GM23338 (cell line): ENCODE data around the gene SRMS. TPM values are rescaled to one million over a fixed set of nuclear protein-coding genes. Genes with fewer than 3 reads are reported as not detected.

ENCODE experiments used
- ATAC-seq: fragments of 200-7000 bp; cut with Tn5 transposase; 3 replicates; pipeline ENCODE4 v1.9.1; 2020
- DNase-seq: peaks from one replicate; pipeline ENCODE4 v3.0.0-alpha.2; 2015; ENCODE audit warnings: low spot score
- H2AFZ ChIP-seq: fragments of 200-600 bp; sonication (generic); 2 replicates; pipeline ENCODE4 v1.8.0; 2016; ENCODE audit warnings: antibody characterized with exemption, mild to moderate bottlenecking, moderate library complexity
- H3F3A ChIP-seq: fragments of 200-600 bp; sonication (generic); replicated peaks from 2 replicates; pipeline ENCODE4 v1.8.0; 2017; ENCODE audit warnings: antibody characterized with exemption, mixed run types, low read depth
- H3K27ac ChIP-seq: fragments of 200-600 bp; sonication (generic); 2 replicates; pipeline ENCODE4 v1.6.1; 2016; ENCODE audit warnings: low read depth
- H3K27me3 ChIP-seq: fragments of 200-600 bp; sonication (generic); 2 replicates; pipeline ENCODE4 v1.8.0; 2016; ENCODE audit warnings: mild to moderate bottlenecking, mixed run types, moderate library complexity; ENCODE audit not compliant: insufficient read depth
- H3K36me3 ChIP-seq: fragments of 200-600 bp; sonication (generic); 2 replicates; pipeline ENCODE4 v1.8.0; 2016; ENCODE audit warnings: mild to moderate bottlenecking; ENCODE audit not compliant: insufficient read depth
- H3K4me1 ChIP-seq: fragments of 200-600 bp; sonication (generic); 2 replicates; pipeline ENCODE4 v1.8.0; 2016; ENCODE audit warnings: mild to moderate bottlenecking, moderate library complexity; ENCODE audit not compliant: insufficient read depth
- H3K4me2 ChIP-seq: fragments of 200-600 bp; sonication (generic); 2 replicates; pipeline ENCODE4 v1.7.1; 2017; ENCODE audit warnings: mixed run types
- H3K4me3 ChIP-seq: fragments of 200-600 bp; sonication (generic); 2 replicates; pipeline ENCODE4 v1.6.1; 2016; ENCODE audit warnings: mixed run types
- H3K79me2 ChIP-seq: fragments of 200-600 bp; sonication (generic); replicated peaks from 2 replicates; pipeline ENCODE4 v1.8.0; 2017; ENCODE audit warnings: mild to moderate bottlenecking; ENCODE audit not compliant: insufficient read depth
- H3K9me2 ChIP-seq: fragments of 200-600 bp; sonication (generic); 2 replicates; pipeline ENCODE4 v1.8.0; 2017; ENCODE audit not compliant: insufficient read depth
- H4K20me1 ChIP-seq: fragments of 200-600 bp; sonication (generic); replicated peaks from 2 replicates; pipeline ENCODE4 v1.8.0; 2017; ENCODE audit warnings: mild to moderate bottlenecking; ENCODE audit not compliant: insufficient read depth
- H3K27ac Mint-ChIP-seq: 2 replicates; pipeline ENCODE4 v1.8.0; 2020; ENCODE audit warnings: inconsistent platforms, mild to moderate bottlenecking, moderate library complexity, mixed read lengths
- H3K27me3 Mint-ChIP-seq: 3 replicates; pipeline ENCODE4 v1.8.0; 2022; ENCODE audit warnings: low read depth, mild to moderate bottlenecking, moderate library complexity, mixed read lengths, inconsistent platforms; ENCODE audit not compliant: insufficient read depth, poor library complexity
- H3K36me3 Mint-ChIP-seq: 3 replicates; pipeline ENCODE4 v1.8.0; 2021; ENCODE audit warnings: low read depth, mild to moderate bottlenecking, inconsistent platforms, moderate library complexity, mixed read lengths
- H3K4me1 Mint-ChIP-seq: 3 replicates; pipeline ENCODE4 v1.8.0; 2020; ENCODE audit warnings: mild to moderate bottlenecking, inconsistent platforms, mixed read lengths
- H3K4me3 Mint-ChIP-seq: 3 replicates; pipeline ENCODE4 v1.8.0; 2021; ENCODE audit warnings: moderate library complexity, mild to moderate bottlenecking, inconsistent platforms, mixed read lengths
- H3K9me3 Mint-ChIP-seq: 3 replicates; pipeline ENCODE4 v1.8.0; 2020; ENCODE audit warnings: moderate library complexity, mild to moderate bottlenecking, inconsistent platforms, mixed read lengths
- CREB1 ChIP-seq: fragments of 250-450 bp; sonication (Bioruptor Pico); IDR thresholded peaks from 2 replicates; pipeline ENCODE4 v1.5.0; 2020; ENCODE audit warnings: low read depth, mild to moderate bottlenecking, moderate library complexity
- EZH2 ChIP-seq: fragments of 200-600 bp; sonication (generic); IDR thresholded peaks from one replicate; pipeline ENCODE4 v1.8.0; 2017; ENCODE audit warnings: antibody characterized with exemption, mild to moderate bottlenecking, low read depth; ENCODE audit not compliant: unreplicated experiment
- JUNB ChIP-seq: IDR thresholded peaks from one replicate; pipeline ENCODE4 v1.6.1; 2016; ENCODE audit warnings: antibody characterized with exemption; ENCODE audit not compliant: unreplicated experiment
- NANOG ChIP-seq: IDR thresholded peaks from 2 replicates; pipeline ENCODE4 v1.6.1; 2016; ENCODE audit warnings: antibody characterized with exemption, borderline replicate concordance
- POLR2AphosphoS5 ChIP-seq: IDR thresholded peaks from 2 replicates; pipeline ENCODE4 v1.6.1; 2016; ENCODE audit warnings: antibody characterized with exemption, low read depth
- STAT1 ChIP-seq: IDR thresholded peaks from one replicate; pipeline ENCODE4 v1.6.1; 2016; ENCODE audit warnings: antibody characterized with exemption; ENCODE audit not compliant: unreplicated experiment
- polyA plus RNA-seq: library from polyadenylated mRNA; unstranded; fragments of >200 nt; fragmentation: Nextera tagmentation; extraction: Ambion mirVana; gene quantifications from 2 replicates; pipeline ENCODE4 v1.2.1, GENCODE V29; 2016
- total RNA-seq: library from RNA; depleted of rRNA; stranded (reverse); fragments of >200 nt; shearing (Covaris generic); gene quantifications from 2 replicates; pipeline ENCODE4 v1.2.3, GENCODE V29; 2014
- TF ChIP-seq, protein P1 (sequence below): IDR thresholded peaks from 2 replicates; pipeline ENCODE4 v1.6.1; 2016; ENCODE audit warnings: antibody characterized with exemption
- TF ChIP-seq, protein P2 (sequence below): fragments of 250-450 bp; sonication (Bioruptor Pico); IDR thresholded peaks from 2 replicates; pipeline ENCODE4 v1.5.0; 2020; ENCODE audit warnings: mild to moderate bottlenecking, moderate library complexity
- TF ChIP-seq, protein P3 (sequence below): IDR thresholded peaks from one replicate; pipeline ENCODE4 v1.6.1; 2018; ENCODE audit warnings: antibody characterized with exemption; ENCODE audit not compliant: unreplicated experiment

SRMS gene
- total and polyA plus RNA-seq, 2 experiments from 2014 or later, result 0.23 to 0.59 TPM

- Mint-ChIP-seq H3K27me3 (peaks cover 6% of the 10 kb centered on the region), H3K27ac (no peak overlapping the region), H3K4me1 (peaks cover 5% of the 10 kb centered on the region; the same call in 2 of the 3 replicates), H3K36me3 (no peaks in the 10 kb centered on the region), H3K4me3 (no peak overlapping the region), H3K9me3 (no peaks in the 10 kb centered on the region)
- Histone ChIP-seq H4K20me1 (no peaks in the 10 kb centered on the region), H3K4me3 (no peak overlapping the region), H3F3A (peaks cover 7% of the 10 kb centered on the region; the same call in 1 of the 2 replicates), H3K36me3 (no peaks in the 10 kb centered on the region), H3K27ac (no peak overlapping the region), H3K4me1 (no peaks in the 10 kb centered on the region), H3K27me3 (no peaks in the 10 kb centered on the region), H3K4me2 (no peak overlapping the region), H2AFZ (no peak overlapping the region), H3K79me2 (no peaks in the 10 kb centered on the region), H3K9me2 (no peaks in the 10 kb centered on the region)
- ATAC-seq (no peak), DNase-seq (no peak)
- TF ChIP-seq POLR2AphosphoS5 (no peak), EZH2 (no peak)
These were observed 15.0 kb downstream of the SRMS start for GRCh38 chr20:63532449-63532971.

GRCh38 chr20:63531686-63532448, 15.7 kb downstream of the SRMS start:
- no peak overlapping the region for H3K4me3 Mint-ChIP-seq
- H3K36me3 Mint-ChIP-seq, result no peaks in the 10 kb centered on the region
- no peaks in the 10 kb centered on the region for H3K36me3 ChIP-seq
- H3F3A ChIP-seq, result peaks cover 7% of the 10 kb centered on the region; the same call in 1 of the 2 replicates
- DNase-seq, result no peak
- H3K27ac Mint-ChIP-seq, result no peak overlapping the region
- no peak for ATAC-seq
- H3K4me1 Mint-ChIP-seq, result peaks cover 5% of the 10 kb centered on the region; the same call in 2 of the 3 replicates
- no peak overlapping the region for H3K27ac ChIP-seq
- TF ChIP-seq, protein P1, sequence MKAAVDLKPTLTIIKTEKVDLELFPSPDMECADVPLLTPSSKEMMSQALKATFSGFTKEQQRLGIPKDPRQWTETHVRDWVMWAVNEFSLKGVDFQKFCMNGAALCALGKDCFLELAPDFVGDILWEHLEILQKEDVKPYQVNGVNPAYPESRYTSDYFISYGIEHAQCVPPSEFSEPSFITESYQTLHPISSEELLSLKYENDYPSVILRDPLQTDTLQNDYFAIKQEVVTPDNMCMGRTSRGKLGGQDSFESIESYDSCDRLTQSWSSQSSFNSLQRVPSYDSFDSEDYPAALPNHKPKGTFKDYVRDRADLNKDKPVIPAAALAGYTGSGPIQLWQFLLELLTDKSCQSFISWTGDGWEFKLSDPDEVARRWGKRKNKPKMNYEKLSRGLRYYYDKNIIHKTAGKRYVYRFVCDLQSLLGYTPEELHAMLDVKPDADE, result no peak
- no peak for TF ChIP-seq CREB1 (CRISPR knock-in tag)
- TF ChIP-seq, protein P2, sequence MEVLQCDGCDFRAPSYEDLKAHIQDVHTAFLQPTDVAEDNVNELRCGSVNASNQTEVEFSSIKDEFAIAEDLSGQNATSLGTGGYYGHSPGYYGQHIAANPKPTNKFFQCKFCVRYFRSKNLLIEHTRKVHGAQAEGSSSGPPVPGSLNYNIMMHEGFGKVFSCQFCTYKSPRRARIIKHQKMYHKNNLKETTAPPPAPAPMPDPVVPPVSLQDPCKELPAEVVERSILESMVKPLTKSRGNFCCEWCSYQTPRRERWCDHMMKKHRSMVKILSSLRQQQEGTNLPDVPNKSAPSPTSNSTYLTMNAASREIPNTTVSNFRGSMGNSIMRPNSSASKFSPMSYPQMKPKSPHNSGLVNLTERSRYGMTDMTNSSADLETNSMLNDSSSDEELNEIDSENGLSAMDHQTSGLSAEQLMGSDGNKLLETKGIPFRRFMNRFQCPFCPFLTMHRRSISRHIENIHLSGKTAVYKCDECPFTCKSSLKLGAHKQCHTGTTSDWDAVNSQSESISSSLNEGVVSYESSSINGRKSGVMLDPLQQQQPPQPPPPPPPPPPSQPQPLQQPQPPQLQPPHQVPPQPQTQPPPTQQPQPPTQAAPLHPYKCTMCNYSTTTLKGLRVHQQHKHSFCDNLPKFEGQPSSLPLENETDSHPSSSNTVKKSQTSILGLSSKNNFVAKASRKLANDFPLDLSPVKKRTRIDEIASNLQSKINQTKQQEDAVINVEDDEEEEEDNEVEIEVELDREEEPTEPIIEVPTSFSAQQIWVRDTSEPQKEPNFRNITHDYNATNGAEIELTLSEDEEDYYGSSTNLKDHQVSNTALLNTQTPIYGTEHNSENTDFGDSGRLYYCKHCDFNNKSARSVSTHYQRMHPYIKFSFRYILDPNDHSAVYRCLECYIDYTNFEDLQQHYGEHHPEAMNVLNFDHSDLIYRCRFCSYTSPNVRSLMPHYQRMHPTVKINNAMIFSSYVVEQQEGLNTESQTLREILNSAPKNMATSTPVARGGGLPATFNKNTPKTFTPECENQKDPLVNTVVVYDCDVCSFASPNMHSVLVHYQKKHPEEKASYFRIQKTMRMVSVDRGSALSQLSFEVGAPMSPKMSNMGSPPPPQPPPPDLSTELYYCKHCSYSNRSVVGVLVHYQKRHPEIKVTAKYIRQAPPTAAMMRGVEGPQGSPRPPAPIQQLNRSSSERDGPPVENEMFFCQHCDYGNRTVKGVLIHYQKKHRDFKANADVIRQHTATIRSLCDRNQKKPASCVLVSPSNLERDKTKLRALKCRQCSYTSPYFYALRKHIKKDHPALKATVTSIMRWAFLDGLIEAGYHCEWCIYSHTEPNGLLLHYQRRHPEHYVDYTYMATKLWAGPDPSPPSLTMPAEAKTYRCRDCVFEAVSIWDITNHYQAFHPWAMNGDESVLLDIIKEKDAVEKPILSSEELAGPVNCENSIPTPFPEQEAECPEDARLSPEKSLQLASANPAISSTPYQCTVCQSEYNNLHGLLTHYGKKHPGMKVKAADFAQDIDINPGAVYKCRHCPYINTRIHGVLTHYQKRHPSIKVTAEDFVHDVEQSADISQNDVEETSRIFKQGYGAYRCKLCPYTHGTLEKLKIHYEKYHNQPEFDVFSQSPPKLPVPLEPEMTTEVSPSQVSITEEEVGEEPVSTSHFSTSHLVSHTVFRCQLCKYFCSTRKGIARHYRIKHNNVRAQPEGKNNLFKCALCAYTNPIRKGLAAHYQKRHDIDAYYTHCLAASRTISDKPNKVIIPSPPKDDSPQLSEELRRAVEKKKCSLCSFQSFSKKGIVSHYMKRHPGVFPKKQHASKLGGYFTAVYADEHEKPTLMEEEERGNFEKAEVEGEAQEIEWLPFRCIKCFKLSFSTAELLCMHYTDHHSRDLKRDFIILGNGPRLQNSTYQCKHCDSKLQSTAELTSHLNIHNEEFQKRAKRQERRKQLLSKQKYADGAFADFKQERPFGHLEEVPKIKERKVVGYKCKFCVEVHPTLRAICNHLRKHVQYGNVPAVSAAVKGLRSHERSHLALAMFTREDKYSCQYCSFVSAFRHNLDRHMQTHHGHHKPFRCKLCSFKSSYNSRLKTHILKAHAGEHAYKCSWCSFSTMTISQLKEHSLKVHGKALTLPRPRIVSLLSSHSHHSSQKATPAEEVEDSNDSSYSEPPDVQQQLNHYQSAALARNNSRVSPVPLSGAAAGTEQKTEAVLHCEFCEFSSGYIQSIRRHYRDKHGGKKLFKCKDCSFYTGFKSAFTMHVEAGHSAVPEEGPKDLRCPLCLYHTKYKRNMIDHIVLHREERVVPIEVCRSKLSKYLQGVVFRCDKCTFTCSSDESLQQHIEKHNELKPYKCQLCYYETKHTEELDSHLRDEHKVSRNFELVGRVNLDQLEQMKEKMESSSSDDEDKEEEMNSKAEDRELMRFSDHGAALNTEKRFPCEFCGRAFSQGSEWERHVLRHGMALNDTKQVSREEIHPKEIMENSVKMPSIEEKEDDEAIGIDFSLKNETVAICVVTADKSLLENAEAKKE (CRISPR knock-in tag), result no peak
- no peak for TF ChIP-seq JUNB
- TF ChIP-seq, protein P3, sequence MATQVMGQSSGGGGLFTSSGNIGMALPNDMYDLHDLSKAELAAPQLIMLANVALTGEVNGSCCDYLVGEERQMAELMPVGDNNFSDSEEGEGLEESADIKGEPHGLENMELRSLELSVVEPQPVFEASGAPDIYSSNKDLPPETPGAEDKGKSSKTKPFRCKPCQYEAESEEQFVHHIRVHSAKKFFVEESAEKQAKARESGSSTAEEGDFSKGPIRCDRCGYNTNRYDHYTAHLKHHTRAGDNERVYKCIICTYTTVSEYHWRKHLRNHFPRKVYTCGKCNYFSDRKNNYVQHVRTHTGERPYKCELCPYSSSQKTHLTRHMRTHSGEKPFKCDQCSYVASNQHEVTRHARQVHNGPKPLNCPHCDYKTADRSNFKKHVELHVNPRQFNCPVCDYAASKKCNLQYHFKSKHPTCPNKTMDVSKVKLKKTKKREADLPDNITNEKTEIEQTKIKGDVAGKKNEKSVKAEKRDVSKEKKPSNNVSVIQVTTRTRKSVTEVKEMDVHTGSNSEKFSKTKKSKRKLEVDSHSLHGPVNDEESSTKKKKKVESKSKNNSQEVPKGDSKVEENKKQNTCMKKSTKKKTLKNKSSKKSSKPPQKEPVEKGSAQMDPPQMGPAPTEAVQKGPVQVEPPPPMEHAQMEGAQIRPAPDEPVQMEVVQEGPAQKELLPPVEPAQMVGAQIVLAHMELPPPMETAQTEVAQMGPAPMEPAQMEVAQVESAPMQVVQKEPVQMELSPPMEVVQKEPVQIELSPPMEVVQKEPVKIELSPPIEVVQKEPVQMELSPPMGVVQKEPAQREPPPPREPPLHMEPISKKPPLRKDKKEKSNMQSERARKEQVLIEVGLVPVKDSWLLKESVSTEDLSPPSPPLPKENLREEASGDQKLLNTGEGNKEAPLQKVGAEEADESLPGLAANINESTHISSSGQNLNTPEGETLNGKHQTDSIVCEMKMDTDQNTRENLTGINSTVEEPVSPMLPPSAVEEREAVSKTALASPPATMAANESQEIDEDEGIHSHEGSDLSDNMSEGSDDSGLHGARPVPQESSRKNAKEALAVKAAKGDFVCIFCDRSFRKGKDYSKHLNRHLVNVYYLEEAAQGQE, result no peak
- TF ChIP-seq STAT1, result no peak
- no peak for TF ChIP-seq POLR2AphosphoS5
- TF ChIP-seq NANOG, result no peak
- H3K9me2 ChIP-seq, result no peaks in the 10 kb centered on the region
- H3K27me3 ChIP-seq, result no peaks in the 10 kb centered on the region
- H3K9me3 Mint-ChIP-seq, result no peaks in the 10 kb centered on the region
- no peak overlapping the region for H2AFZ ChIP-seq
- H3K4me2 ChIP-seq, result no peak overlapping the region
- no peaks in the 10 kb centered on the region for H3K4me1 ChIP-seq
- H4K20me1 ChIP-seq, result no peaks in the 10 kb centered on the region
- H3K4me3 ChIP-seq, result no peak overlapping the region
- no peaks in the 10 kb centered on the region for H3K79me2 ChIP-seq
- H3K27me3 Mint-ChIP-seq, result peaks cover 11% of the 10 kb centered on the region
